ENCODE data around the gene OLAH.
"Not testable (repeated sequence)": the region's sequence is repeated elsewhere in the genome, so short reads cannot be mapped to it uniquely, and the experiment has no call there.

Gene OLAH

GRCh38 chr10:15024017-15025004 is 19.4 kb upstream of the OLAH start:
- H3K4me3 ChIP-seq (ENCODE audit: low read length); H3K9me2 ChIP-seq (replicated peaks; ENCODE audit: insufficient read depth, low read length); H3K9me3 ChIP-seq (replicated peaks; ENCODE audit: insufficient read depth, low read length); H3K79me2 ChIP-seq (ENCODE audit: low read length); H3K4me2 ChIP-seq (ENCODE audit: low read depth, low read length); DNase-seq; H3K36me3 ChIP-seq (replicated peaks; ENCODE audit: insufficient read depth, low read length); H2AFZ ChIP-seq (ENCODE audit: low read length); H3K4me1 ChIP-seq (ENCODE audit: low read length); H3K27ac ChIP-seq (ENCODE audit: low read length); H3F3A ChIP-seq (ENCODE audit: insufficient read depth, low read length); H4K20me1 ChIP-seq (ENCODE audit: insufficient read depth, low read length); H3K9ac ChIP-seq (ENCODE audit: low read length); H3K27me3 ChIP-seq (replicated peaks; ENCODE audit: insufficient read depth, low read length): not testable (repeated sequence)

- not testable (repeated sequence) for H3K27me3 ChIP-seq (replicated peaks; ENCODE audit: insufficient read depth, low read length); H3K4me2 ChIP-seq (ENCODE audit: low read depth, low read length); H3K4me3 ChIP-seq (ENCODE audit: low read length); H3K9me2 ChIP-seq (replicated peaks; ENCODE audit: insufficient read depth, low read length); H4K20me1 ChIP-seq (ENCODE audit: insufficient read depth, low read length); H3K9ac ChIP-seq (ENCODE audit: low read length); H3K36me3 ChIP-seq (replicated peaks; ENCODE audit: insufficient read depth, low read length); H3K9me3 ChIP-seq (replicated peaks; ENCODE audit: insufficient read depth, low read length); H3K4me1 ChIP-seq (ENCODE audit: low read length); H2AFZ ChIP-seq (ENCODE audit: low read length); H3F3A ChIP-seq (ENCODE audit: insufficient read depth, low read length); DNase-seq; H3K79me2 ChIP-seq (ENCODE audit: low read length); H3K27ac ChIP-seq (ENCODE audit: low read length)
Observed at GRCh38 chr10:15025040-15025439, 18.7 kb upstream of the OLAH start.

GRCh38 chr10:15027741-15028140 is 16.0 kb upstream of the OLAH start:
- Histone ChIP-seq H3K27me3 (replicated peaks; ENCODE audit: insufficient read depth, low read length) (no peaks in the 10 kb centered on the region), H3K27ac (ENCODE audit: low read length) (no peak overlapping the region), H3K4me1 (ENCODE audit: low read length) (no peaks in the 10 kb centered on the region), H3K79me2 (ENCODE audit: low read length) (no peaks in the 10 kb centered on the region), H3K9me3 (replicated peaks; ENCODE audit: insufficient read depth, low read length) (no peaks in the 10 kb centered on the region), H4K20me1 (ENCODE audit: insufficient read depth, low read length) (no peaks in the 10 kb centered on the region), H3K9me2 (replicated peaks; ENCODE audit: insufficient read depth, low read length) (no peaks in the 10 kb centered on the region), H3K36me3 (replicated peaks; ENCODE audit: insufficient read depth, low read length) (no peaks in the 10 kb centered on the region), H3K9ac (ENCODE audit: low read length) (no peak overlapping the region), H3K4me3 (ENCODE audit: low read length) (no peak overlapping the region), H3K4me2 (ENCODE audit: low read depth, low read length) (no peak overlapping the region), H2AFZ (ENCODE audit: low read length) (no peak overlapping the region), H3F3A (ENCODE audit: insufficient read depth, low read length) (no peaks in the 10 kb centered on the region)
- DNase-seq: no peak
- TF ChIP-seq, protein P1, sequence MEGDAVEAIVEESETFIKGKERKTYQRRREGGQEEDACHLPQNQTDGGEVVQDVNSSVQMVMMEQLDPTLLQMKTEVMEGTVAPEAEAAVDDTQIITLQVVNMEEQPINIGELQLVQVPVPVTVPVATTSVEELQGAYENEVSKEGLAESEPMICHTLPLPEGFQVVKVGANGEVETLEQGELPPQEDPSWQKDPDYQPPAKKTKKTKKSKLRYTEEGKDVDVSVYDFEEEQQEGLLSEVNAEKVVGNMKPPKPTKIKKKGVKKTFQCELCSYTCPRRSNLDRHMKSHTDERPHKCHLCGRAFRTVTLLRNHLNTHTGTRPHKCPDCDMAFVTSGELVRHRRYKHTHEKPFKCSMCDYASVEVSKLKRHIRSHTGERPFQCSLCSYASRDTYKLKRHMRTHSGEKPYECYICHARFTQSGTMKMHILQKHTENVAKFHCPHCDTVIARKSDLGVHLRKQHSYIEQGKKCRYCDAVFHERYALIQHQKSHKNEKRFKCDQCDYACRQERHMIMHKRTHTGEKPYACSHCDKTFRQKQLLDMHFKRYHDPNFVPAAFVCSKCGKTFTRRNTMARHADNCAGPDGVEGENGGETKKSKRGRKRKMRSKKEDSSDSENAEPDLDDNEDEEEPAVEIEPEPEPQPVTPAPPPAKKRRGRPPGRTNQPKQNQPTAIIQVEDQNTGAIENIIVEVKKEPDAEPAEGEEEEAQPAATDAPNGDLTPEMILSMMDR (IDR thresholded peaks at IDR 0.05; ENCODE audit: low read length): no peak
- TF ChIP-seq EZH2phosphoT487 (IDR thresholded peaks at IDR 0.05; ENCODE audit: low read length): no peak
- no peak for TF ChIP-seq EZH2 (optimal IDR thresholded peaks at IDR 0.05; ENCODE audit: low read depth, low read length)

GRCh38 chr10:15035385-15036301 is 8.1 kb upstream of the OLAH start:
- Histone ChIP-seq H3K9ac (ENCODE audit: low read length) (no peak overlapping the region), H4K20me1 (ENCODE audit: insufficient read depth, low read length) (no peaks in the 10 kb centered on the region), H3K9me3 (replicated peaks; ENCODE audit: insufficient read depth, low read length) (no peaks in the 10 kb centered on the region), H3K27me3 (replicated peaks; ENCODE audit: insufficient read depth, low read length) (no peaks in the 10 kb centered on the region), H3K27ac (ENCODE audit: low read length) (no peak overlapping the region), H3K36me3 (replicated peaks; ENCODE audit: insufficient read depth, low read length) (no peaks in the 10 kb centered on the region), H3K4me1 (ENCODE audit: low read length) (no peaks in the 10 kb centered on the region), H2AFZ (ENCODE audit: low read length) (no peak overlapping the region), H3K79me2 (ENCODE audit: low read length) (no peaks in the 10 kb centered on the region), H3K4me2 (ENCODE audit: low read depth, low read length) (no peak overlapping the region), H3K4me3 (ENCODE audit: low read length) (no peak overlapping the region), H3F3A (ENCODE audit: insufficient read depth, low read length) (no peaks in the 10 kb centered on the region), H3K9me2 (replicated peaks; ENCODE audit: insufficient read depth, low read length) (no peaks in the 10 kb centered on the region)
- no peak for DNase-seq
- TF ChIP-seq EZH2phosphoT487 (IDR thresholded peaks at IDR 0.05; ENCODE audit: low read length): no peak
- TF ChIP-seq EZH2 (optimal IDR thresholded peaks at IDR 0.05; ENCODE audit: low read depth, low read length): no peak
- TF ChIP-seq, protein P1 (IDR thresholded peaks at IDR 0.05; ENCODE audit: low read length): no peak
